GM12875 (cell line): ENCODE results near the gene ERF.

ENCODE experiments used
- H3K4me3 ChIP-seq: one replicate; pipeline ENCODE4 v1.5.1; 2011; ENCODE audit warnings: low read depth, low read length, control low read depth
- CTCF ChIP-seq: IDR thresholded peaks from 2 replicates; pipeline ENCODE4 v1.5.1; 2011; ENCODE audit warnings: low read depth, mild to moderate bottlenecking, control low read depth, inconsistent platforms, low read length, moderate library complexity, borderline replicate concordance; ENCODE audit not compliant: insufficient read depth

Gene ERF

DNA sequence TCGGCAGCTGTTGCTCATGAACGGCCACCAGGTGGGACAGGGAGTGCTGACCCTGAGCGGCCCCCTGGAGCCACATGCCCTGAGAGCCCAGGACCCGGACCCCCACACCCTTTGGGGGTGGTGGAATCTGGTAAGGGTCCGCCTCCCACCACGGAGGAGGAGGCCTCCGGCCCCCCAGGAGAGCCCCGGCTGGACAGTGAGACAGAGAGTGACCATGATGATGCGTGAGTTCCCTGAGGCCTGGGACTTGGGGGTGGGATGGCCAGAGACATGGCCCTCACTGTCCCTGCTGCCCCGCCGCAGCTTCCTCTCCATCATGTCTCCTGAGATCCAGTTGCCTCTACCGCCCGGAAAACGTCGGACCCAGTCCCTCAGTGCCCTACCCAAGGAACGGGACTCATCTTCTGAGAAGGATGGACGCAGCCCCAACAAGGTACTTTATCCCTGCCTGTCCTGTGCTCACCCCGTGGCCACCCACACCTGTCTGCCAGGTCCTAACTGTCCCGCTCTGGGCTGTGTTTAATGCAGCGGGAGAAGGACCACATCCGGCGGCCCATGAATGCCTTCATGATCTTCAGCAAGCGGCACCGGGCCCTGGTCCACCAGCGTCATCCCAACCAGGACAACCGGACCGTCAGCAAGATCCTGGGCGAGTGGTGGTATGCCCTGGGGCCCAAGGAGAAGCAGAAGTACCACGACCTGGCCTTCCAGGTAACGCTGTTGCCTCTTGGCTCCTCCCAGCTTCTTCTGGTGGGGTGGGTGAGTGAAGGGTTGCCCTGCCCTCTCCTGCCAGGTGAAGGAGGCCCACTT lies 32.3 kb upstream of the ERF start:
- no peak overlapping the region for H3K4me3 ChIP-seq
- no peak for TF ChIP-seq CTCF

DNA sequence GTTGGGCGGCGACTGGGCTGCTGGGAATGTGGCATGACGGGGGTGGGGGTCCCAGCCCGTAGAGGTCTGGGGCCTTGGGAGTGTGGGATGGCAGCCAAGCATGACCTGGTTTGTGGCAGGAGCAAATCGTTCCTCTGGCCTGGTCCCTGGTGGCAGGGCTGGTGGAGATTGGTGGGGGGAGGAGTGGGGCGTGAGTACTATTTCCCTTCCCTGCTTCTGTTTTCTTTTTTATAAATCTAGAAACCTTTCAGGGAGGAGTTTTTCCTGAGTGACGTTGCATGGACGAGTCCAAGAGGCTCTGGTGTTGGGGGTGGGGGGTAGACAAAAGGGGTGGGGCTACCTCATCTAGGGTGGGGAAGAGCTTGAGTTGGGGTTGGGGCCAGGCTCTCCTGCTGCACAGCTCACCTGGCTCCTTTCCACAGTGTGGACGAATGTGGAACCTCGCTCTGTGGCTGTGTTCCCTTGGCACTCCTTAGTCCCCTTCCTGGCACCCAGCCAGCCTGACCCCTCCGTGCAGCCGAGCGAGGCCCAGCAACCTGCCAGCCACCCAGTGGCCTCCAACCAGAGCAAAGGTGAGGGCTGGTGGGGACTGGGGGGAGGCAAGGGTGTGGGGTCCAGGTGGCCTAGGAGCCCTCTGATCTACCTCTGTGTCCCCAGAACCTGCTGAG lies 31.6 kb upstream of the ERF start:
- no peak for TF ChIP-seq CTCF
- H3K4me3 ChIP-seq: peak overlapping the region; percentile 67

- peak overlapping the region; percentile 67 for H3K4me3 ChIP-seq
These were observed 31.0 kb upstream of the ERF start for GRCh38 chr19:42285988-42286348.

DNA sequence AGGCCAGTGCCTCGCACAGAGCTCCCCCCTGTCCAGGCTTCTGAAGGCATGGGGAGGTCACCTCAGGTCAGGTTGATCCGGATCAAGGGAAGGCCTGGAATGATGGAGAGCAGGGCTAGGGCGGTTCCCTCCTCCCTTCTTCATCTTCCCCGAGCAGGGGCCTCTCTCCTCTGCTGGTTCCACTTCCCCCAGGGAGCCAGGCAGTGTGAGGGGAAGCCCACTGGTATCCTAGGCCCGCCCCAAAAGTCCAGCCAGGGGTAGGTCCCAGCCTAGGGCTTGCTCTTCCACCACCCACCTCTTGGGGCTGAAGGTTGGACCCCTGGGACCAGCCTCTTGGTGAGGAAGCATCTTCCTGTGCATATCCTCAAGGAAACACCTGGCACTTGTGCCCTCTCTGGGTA lies 30.6 kb upstream of the ERF start:
- peak; percentile 15; the same call in 1 of the 2 replicates for TF ChIP-seq CTCF
- peak overlapping the region; percentile 67 for H3K4me3 ChIP-seq

More at GRCh38 chr19:42285988-42286348, 31.0 kb upstream of the ERF start:
- TF ChIP-seq CTCF: no peak

GRCh38 chr19:42284591-42285341 lies 29.8 kb upstream of the ERF start:
- peak overlapping the region; percentile 67 for H3K4me3 ChIP-seq
- TF ChIP-seq CTCF: no peak

DNA sequence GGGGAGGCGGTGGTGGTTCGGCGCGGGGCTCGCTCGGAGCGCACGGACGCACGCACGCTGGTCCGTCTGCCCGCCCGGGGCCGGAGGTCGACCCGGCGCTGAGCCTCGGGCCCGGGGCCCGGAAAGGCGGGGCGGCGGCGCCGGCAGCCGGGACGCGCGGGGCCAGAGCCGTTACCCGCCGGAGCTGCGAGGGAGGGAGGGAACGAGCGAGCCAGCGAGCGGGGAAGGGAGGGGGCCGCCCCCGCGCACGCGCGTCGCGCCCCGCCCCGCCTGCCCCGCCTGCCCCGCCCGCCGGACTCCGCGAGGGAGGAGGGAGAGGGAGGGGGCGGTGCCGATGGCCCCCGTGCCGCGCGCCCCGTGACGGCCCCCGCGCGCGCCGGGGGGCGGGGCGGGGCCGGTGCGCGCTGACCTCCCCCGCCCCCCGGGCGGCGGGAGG lies 29.2 kb upstream of the ERF start:
- peak overlapping the region; percentile 49 for H3K4me3 ChIP-seq
- TF ChIP-seq CTCF: no peak
